GM12873 (cell line): ENCODE results near the gene SFTPB.

Source experiments
- TF ChIP-seq, protein P1 (sequence below): IDR thresholded peaks from 2 replicates; pipeline ENCODE4 v1.5.1; 2012; ENCODE audit warnings: low read depth, mild to moderate bottlenecking, moderate library complexity, low read length, control low read depth; ENCODE audit not compliant: insufficient read depth; ENCODE audit errors: missing control alignments

SFTPB gene

DNA sequence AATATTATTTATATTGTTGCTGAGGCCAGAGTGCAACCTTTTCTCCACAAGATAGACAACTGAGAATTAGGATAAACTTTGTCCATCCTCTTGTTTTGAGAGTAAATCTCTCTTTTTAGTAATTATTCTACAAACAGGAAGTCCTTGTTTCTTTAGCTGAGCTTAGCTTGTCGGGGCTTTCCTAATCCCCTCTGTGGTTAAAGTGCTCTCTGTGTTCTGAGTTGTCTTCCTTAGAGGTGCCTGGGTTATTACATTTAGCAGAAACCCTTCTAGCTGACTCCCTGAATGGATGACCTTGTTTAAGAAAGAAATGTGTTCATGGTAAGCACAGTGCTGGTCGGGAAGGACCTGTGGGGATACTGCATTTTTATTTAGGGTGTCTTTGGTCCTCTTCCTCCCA is 39.3 kb downstream of the SFTPB start:
- TF ChIP-seq, protein P1, sequence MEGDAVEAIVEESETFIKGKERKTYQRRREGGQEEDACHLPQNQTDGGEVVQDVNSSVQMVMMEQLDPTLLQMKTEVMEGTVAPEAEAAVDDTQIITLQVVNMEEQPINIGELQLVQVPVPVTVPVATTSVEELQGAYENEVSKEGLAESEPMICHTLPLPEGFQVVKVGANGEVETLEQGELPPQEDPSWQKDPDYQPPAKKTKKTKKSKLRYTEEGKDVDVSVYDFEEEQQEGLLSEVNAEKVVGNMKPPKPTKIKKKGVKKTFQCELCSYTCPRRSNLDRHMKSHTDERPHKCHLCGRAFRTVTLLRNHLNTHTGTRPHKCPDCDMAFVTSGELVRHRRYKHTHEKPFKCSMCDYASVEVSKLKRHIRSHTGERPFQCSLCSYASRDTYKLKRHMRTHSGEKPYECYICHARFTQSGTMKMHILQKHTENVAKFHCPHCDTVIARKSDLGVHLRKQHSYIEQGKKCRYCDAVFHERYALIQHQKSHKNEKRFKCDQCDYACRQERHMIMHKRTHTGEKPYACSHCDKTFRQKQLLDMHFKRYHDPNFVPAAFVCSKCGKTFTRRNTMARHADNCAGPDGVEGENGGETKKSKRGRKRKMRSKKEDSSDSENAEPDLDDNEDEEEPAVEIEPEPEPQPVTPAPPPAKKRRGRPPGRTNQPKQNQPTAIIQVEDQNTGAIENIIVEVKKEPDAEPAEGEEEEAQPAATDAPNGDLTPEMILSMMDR = no peak

DNA sequence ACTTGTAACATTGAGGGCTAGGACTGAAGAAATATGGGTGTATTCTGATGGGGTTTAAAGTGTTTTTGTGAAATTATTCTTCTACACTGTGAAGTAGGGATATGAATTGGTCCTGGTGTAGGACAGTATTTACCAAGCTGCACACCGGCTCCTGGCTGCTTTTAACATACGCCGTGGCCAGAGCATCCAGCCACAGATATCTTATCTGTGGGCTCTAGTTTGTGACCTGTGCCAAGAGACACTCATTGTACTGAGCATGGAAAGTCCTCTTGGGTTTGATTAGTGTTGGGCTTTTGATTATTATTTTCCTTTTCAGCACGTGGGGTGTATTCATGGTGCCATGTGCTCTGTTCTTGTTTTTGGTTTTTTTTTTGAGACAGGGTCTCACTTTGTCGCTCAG is 44.0 kb downstream of the SFTPB start:
- TF ChIP-seq, protein P1 = no peak

DNA sequence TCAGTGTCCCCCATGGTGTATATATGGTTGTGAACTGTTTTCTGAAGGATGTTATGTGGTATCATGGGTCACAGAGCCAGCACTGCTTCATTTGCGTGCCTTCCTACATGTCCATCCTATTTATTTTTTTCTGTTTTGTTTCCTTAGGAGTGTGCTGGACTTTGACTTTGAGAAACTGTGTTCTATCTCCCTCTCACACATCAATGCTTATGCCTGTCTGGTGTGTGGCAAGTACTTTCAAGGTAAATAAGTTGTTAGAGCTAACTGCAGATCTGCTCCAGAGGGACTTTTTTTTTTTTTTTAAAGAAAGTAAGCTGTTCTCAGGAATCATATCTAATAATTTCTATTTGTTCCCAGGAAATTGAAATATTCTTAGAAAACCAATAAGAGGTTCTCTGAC is 46.7 kb downstream of the SFTPB start:
- TF ChIP-seq, protein P1 = no peak

DNA sequence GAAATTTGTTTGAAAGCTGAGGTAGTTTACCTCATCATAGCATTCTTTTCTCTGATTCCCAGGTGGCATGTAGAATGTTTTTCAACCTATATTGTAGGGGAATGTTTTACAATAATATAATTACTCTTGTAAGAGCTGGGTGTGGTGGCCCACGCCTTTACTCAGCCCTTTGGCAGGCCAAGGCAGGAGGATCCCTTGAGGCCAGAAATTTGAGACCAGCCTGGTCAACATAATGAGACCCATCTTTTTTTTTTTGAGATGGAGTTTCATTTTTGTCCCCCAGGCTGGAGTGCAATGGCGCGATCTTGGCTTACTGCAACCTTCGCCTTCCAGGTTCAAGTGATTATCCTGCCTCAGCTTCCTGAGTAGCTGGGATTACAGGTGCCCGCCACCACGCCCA is 48.4 kb downstream of the SFTPB start:
- TF ChIP-seq, protein P1 = no peak

DNA sequence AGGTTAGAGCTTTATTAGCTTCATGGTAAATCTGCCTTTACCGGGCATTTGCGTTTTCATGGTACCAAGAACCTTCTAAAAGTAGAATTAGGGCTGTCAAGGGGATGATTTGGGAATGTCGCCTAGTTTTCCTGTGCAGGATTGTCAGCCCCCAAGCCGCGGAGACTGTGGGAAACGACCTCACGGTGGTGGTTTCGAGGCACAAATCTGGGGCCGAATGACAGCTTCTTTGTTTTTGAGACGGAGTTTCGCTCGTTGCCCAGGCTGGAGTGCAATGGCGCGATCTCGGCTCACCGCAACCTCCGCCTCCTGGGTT is 52.6 kb downstream of the SFTPB start:
- TF ChIP-seq, protein P1 = no peak

DNA sequence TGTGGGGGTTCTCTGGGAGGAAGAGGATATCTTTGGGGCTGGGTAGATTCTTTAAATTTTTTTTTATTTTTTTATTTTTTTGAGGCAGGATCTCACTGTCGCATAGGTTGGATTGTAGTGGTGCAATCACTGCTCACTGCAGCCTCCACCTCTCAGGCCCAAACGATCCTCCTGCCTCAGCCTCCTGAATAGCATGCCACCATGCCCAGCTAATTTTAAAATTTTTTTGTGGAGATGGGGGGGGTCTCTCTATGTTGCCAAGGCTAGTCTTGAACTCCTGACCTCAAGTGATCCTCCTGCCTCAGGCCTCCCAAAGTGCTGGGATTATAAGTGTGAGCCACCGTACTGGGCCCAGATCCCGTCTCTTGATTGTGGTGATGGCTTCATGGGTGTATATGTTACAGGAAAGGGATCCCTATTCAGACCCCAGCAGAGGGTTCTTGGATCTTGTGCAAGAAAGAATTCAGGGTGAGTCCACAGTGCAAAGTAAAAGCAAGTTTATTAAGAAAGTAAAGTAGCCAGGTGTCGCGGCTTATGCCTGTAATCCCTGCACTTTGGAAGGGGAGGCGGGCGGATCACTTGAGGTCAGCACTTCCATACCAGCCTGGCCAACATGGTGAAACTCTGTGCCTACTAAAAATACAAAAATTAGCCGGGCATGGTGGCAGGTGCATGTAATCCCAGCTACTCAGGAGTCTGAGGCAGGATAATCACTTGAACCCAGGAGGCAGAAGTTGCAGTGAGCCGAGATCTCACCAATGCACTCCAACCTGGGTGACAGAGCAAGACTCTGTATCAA is 54.1 kb downstream of the SFTPB start:
- TF ChIP-seq, protein P1 = no peak

DNA sequence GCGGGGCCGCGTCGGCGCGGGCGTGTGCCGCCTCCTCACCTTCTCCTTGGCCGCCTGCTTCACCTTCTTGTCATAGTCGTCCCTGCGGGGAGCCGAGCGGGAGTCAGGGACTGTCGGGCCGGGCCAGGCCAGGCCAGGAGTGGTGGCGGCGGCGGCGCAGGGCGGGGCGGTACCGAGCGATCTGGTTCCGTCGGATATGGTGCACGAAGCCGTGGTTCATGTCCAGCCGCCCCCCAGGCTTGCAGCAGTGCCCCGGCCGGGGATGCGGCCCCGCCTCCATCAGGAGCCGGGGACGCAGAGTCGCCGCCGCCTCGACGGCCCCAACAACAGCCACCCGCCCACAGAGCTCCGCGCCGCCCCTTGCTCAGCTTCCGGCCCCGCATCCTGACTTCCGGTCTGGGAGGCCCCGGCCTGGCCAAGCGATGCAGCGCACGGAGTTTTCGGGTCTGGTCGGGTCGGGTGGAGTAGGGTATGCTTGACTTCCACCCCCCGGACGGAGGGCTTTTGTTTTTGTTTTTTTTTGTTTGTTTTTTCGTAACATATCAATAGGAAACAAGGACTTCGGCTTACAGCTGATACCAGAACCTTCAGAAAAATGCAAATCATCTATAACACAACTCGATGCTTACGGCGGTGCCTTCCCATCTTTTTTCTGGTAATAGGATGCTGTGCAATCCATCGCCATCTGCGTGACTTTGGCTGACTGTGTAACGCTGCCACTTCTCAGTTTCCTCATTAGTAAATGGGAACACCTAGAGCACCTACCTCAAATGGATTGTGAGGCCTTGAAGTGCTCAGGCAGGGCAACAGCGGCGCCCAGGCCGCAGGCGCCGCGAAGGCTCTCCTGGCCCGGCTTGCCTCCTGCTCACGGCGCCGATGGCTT is 56.1 kb downstream of the SFTPB start, which contains the start of gene C2orf68:
Gene C2orf68 (minus strand): TSS at position 362 of the 883 bp plus-strand sequence. CDS start 82 bp downstream, at position 280.
- TF ChIP-seq, protein P1 = no peak
